AG04450 (cell line): ENCODE results near the gene FAM20A. TPM values are rescaled to one million over a fixed set of nuclear protein-coding genes. Genes with fewer than 3 reads are reported as not detected.

Source experiments
- CTCF ChIA-PET: fragments of 300-600, 350-600 bp; formaldehyde crosslinking; extraction: SDS; loops from one replicate; lab custom pipeline; 2022; ENCODE audit warnings: antibody characterized with exemption, inconsistent platforms; lab: Charles Lee
- POLR2A ChIA-PET: fragments of 350-600 bp; formaldehyde crosslinking; extraction: SDS; loops from one replicate; lab custom pipeline; 2021; ENCODE audit warnings: antibody characterized with exemption, inconsistent platforms; lab: Yijun Ruan, JAX
- DNase-seq: peaks from one replicate; pipeline ENCODE4 v3.0.0-alpha.2; 2011; ENCODE audit warnings: low read depth, low spot score
- H3K27ac ChIP-seq: one replicate; pipeline ENCODE4 v1.5.1; 2012; ENCODE audit warnings: low read depth, low read length, control low read depth
- H3K27me3 ChIP-seq: one replicate; pipeline ENCODE4 v1.6.0; 2012; ENCODE audit warnings: low read length; ENCODE audit not compliant: control insufficient read depth, insufficient read depth
- H3K4me3 ChIP-seq: 2 replicates; pipeline ENCODE4 v1.5.1; 2011; ENCODE audit warnings: mild to moderate bottlenecking, low read depth, low read length, control low read depth
- H3K9me3 ChIP-seq: 2 replicates; pipeline ENCODE4 v1.5.1; 2012; ENCODE audit warnings: low read length; ENCODE audit not compliant: control insufficient read depth, insufficient read depth
- CTCF ChIP-seq: IDR thresholded peaks from 2 replicates; pipeline ENCODE4 v1.5.1; 2011; ENCODE audit warnings: low read depth, low read length, control low read depth, inconsistent platforms
- polyA plus RNA-seq: library from polyadenylated mRNA; depleted of rRNA; stranded (reverse); fragments of >200 nt; gene quantifications from 2 replicates; pipeline ENCODE4 v1.2.3, GENCODE V29; 2011

The FAM20A gene
- polyA plus RNA-seq, 1 experiment: not detected

- POLR2A ChIA-PET: no interaction called here
- Histone ChIP-seq H3K27me3 (peaks cover 18% of the 10 kb centered on the region), H3K9me3 (no peaks in the 10 kb centered on the region; the same call in 1 of the 2 replicates), H3K4me3 (no peak overlapping the region), H3K27ac (no peak overlapping the region)
- no peak for DNase-seq
- TF ChIP-seq CTCF: no peak
- CTCF ChIA-PET: no interaction called here
These were observed 6.6 kb downstream of the FAM20A start for GRCh38 chr17:68594552-68594951.

GRCh38 chr17:68592682-68593641, 8.2 kb downstream of the FAM20A start:
- no peak for DNase-seq
- no peak for TF ChIP-seq CTCF
- Histone ChIP-seq H3K4me3 (no peak overlapping the region), H3K9me3 (no peaks in the 10 kb centered on the region; the same call in 1 of the 2 replicates), H3K27me3 (peaks cover 12% of the 10 kb centered on the region), H3K27ac (no peak overlapping the region)
- POLR2A ChIA-PET: no interaction called here
- CTCF ChIA-PET: no interaction called here

- Histone ChIP-seq H3K27me3 (peaks cover 8% of the 10 kb centered on the region), H3K27ac (no peak overlapping the region), H3K4me3 (no peak overlapping the region), H3K9me3 (no peaks in the 10 kb centered on the region; the same call in 1 of the 2 replicates)
- ChIA-PET POLR2A (no interaction called here), CTCF (interaction anchor here (1.1 kb wide), 1 partner anchor 14 kb away, joined by 3 read pairs; no protein-coding TSS in a partner anchor)
- no peak for TF ChIP-seq CTCF
- no peak for DNase-seq
These were observed 9.2 kb downstream of the FAM20A start for GRCh38 chr17:68592009-68592408.

GRCh38 chr17:68591583-68591982, 9.6 kb downstream of the FAM20A start:
- no peak overlapping the region for H3K4me3 ChIP-seq
- no peak for DNase-seq
- H3K9me3 ChIP-seq: no peaks in the 10 kb centered on the region; the same call in 1 of the 2 replicates
- H3K27ac ChIP-seq: no peak overlapping the region
- ChIA-PET CTCF (interaction anchor here (1.1 kb wide), 1 partner anchor 13 kb away, joined by 3 read pairs; no protein-coding TSS in a partner anchor), POLR2A (no interaction called here)
- TF ChIP-seq CTCF: no peak
- H3K27me3 ChIP-seq: peaks cover 8% of the 10 kb centered on the region

GRCh38 chr17:68589086-68589485, 12.1 kb downstream of the FAM20A start:
- Histone ChIP-seq H3K4me3 (no peak overlapping the region), H3K9me3 (no peaks in the 10 kb centered on the region; the same call in 1 of the 2 replicates), H3K27ac (no peak overlapping the region), H3K27me3 (peaks cover 3% of the 10 kb centered on the region)
- no peak for DNase-seq
- ChIA-PET POLR2A (no interaction called here), CTCF (no interaction called here)
- TF ChIP-seq CTCF: no peak
